Left ventricle myocardium inferior (tissue), 1 donor: ENCODE measurements around the gene CES4A. TPM values are rescaled to one million over a fixed set of nuclear protein-coding genes. Genes with fewer than 3 reads are reported as not detected.
A peak's percentile ranks its signal among the peaks of the same experiment; 100 is the strongest.

Source experiments
- DNase-seq: peaks from one replicate; pipeline ENCODE4 v3.0.0-alpha.2; 2020
- H3K27ac ChIP-seq: fragments of 200-600 bp; replicated peaks from 2 replicates; pipeline ENCODE4 v1.8.0; 2021
- H3K27me3 ChIP-seq: fragments of 200-600 bp; 2 replicates; pipeline ENCODE4 v1.8.0; 2021; ENCODE audit warnings: low read depth
- H3K36me3 ChIP-seq: fragments of 200-600 bp; 2 replicates; pipeline ENCODE4 v1.8.0; 2021
- H3K4me1 ChIP-seq: fragments of 200-600 bp; 2 replicates; pipeline ENCODE4 v1.8.0; 2021
- H3K4me3 ChIP-seq: fragments of 200-600 bp; 2 replicates; pipeline ENCODE4 v1.8.0; 2021; ENCODE audit warnings: mild to moderate bottlenecking, moderate library complexity
- H3K9me3 ChIP-seq: fragments of 200-600 bp; replicated peaks from 2 replicates; pipeline ENCODE4 v1.8.0; 2021
- intact Hi-C: fragments of 100-400 bp; cut with micrococcal nuclease; formaldehyde crosslinking; loops from one replicate; pipeline ENCODE4 v1.11.0; 2022
- total RNA-seq: library from RNA; stranded (reverse); fragmentation: NEBNext Ultra II Directional; extraction: Animal tissue kit (Norgen Biotek cat#: 25700); gene quantifications from one replicate; pipeline ENCODE4 v1.2.1, GENCODE V29; 2021
- TF ChIP-seq, protein P1 (sequence below): fragments of 200-600 bp; IDR thresholded peaks from 2 replicates; pipeline ENCODE4 v1.8.0; 2021; ENCODE audit warnings: antibody characterized with exemption, mild to moderate bottlenecking, borderline replicate concordance
- donor health status: DM: no; HTN: yes; CAD: no; lungs with severe emphysema.

The CES4A gene
- total RNA-seq, 1 donor from 2014 or later: 11.0 TPM

- peaks cover 28% of the 10 kb centered on the region for H3K27me3 ChIP-seq
- intact Hi-C loops: no loop called here
- H3K4me1 ChIP-seq: peaks cover 28% of the 10 kb centered on the region
- H3K36me3 ChIP-seq: peaks cover 11% of the 10 kb centered on the region
- H3K9me3 ChIP-seq: peaks cover 7% of the 10 kb centered on the region
- TF ChIP-seq, protein P1, sequence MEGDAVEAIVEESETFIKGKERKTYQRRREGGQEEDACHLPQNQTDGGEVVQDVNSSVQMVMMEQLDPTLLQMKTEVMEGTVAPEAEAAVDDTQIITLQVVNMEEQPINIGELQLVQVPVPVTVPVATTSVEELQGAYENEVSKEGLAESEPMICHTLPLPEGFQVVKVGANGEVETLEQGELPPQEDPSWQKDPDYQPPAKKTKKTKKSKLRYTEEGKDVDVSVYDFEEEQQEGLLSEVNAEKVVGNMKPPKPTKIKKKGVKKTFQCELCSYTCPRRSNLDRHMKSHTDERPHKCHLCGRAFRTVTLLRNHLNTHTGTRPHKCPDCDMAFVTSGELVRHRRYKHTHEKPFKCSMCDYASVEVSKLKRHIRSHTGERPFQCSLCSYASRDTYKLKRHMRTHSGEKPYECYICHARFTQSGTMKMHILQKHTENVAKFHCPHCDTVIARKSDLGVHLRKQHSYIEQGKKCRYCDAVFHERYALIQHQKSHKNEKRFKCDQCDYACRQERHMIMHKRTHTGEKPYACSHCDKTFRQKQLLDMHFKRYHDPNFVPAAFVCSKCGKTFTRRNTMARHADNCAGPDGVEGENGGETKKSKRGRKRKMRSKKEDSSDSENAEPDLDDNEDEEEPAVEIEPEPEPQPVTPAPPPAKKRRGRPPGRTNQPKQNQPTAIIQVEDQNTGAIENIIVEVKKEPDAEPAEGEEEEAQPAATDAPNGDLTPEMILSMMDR: no peak
- no peak for DNase-seq
- no peak overlapping the region for H3K27ac ChIP-seq
- peak overlapping the region; percentile 67 for H3K4me3 ChIP-seq
Observed at GRCh38 chr16:66948134-66948836, 40.1 kb upstream of the CES4A start.

DNA sequence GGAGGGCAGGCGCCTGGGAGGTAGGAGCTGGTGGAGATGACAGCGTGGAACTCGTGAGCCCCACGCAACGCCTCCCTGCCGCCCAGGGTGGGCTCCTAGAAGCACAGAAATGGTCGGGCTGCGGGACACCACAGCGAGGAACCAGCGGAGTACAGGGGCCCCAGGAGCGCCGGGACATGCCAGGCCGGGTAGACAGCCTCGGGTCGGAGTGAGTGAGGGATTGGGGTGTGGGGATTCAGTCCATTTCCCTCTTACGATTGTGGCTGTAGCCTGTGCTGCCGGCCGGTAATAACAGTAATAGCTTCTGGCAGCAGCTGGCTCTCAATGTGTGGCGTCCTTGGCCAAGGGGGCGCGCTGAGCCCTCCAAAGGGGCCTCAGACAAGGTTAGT lies 39.6 kb upstream of the CES4A start:
- TF ChIP-seq, protein P1: no peak
- no peak overlapping the region for H3K27ac ChIP-seq
- intact Hi-C loops: no loop called here
- H3K36me3 ChIP-seq: peaks cover 5% of the 10 kb centered on the region
- DNase-seq: no peak
- peaks cover 7% of the 10 kb centered on the region for H3K9me3 ChIP-seq
- peaks cover 34% of the 10 kb centered on the region for H3K27me3 ChIP-seq
- H3K4me3 ChIP-seq: peak overlapping the region; percentile 67
- H3K4me1 ChIP-seq: peaks cover 28% of the 10 kb centered on the region

DNA sequence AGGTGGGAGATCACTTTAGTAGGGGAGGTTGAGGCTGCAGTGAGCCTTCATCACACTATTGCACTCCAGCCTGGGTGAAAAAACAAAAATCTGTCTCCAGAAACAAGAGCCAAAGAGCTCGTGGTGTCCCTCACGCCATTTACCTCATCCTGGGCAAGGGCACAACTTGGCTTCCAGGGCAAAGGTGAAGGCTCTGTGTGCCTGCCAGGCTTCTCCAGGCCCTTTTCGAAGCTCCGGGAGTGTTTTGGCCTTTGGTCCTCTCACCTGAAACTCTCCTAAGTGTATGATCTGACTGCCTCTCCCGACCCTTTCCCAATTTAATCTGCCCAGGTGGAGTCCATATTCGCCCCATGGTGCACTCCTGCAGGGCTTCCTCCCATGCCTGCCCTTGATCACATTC lies 38.9 kb upstream of the CES4A start:
- Histone ChIP-seq H3K36me3 (no peaks in the 10 kb centered on the region), H3K9me3 (peaks cover 7% of the 10 kb centered on the region), H3K4me3 (peak overlapping the region; percentile 67), H3K4me1 (peaks cover 28% of the 10 kb centered on the region), H3K27me3 (peaks cover 34% of the 10 kb centered on the region), H3K27ac (no peak overlapping the region)
- intact Hi-C loops: no loop called here
- TF ChIP-seq, protein P1: no peak
- no peak for DNase-seq

DNA sequence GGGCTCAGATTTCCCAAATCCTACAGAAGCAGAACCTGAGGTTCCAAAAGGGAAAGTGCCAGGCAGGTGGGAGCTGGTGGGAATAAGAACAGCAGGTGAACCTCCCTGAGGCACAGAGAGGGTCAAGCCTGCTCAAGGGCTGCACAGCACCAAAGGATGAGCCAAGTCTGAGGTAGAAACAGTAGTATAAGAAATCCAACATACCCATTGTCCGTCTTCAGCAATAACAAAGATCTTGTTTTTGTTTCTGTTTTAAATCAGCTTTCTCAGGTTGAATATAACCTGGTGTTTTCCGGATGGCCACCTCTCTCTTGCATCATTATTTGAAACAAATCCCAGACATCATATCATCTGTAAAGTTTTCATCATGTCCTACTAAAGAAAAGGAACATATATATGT lies 38.0 kb upstream of the CES4A start:
- no peaks in the 10 kb centered on the region for H3K36me3 ChIP-seq
- intact Hi-C loops: no loop called here
- H3K4me3 ChIP-seq: no peak overlapping the region
- H3K4me1 ChIP-seq: peaks cover 28% of the 10 kb centered on the region
- no peak overlapping the region for H3K27ac ChIP-seq
- TF ChIP-seq, protein P1: no peak
- DNase-seq: no peak
- peaks cover 34% of the 10 kb centered on the region for H3K27me3 ChIP-seq
- peaks cover 7% of the 10 kb centered on the region for H3K9me3 ChIP-seq

DNA sequence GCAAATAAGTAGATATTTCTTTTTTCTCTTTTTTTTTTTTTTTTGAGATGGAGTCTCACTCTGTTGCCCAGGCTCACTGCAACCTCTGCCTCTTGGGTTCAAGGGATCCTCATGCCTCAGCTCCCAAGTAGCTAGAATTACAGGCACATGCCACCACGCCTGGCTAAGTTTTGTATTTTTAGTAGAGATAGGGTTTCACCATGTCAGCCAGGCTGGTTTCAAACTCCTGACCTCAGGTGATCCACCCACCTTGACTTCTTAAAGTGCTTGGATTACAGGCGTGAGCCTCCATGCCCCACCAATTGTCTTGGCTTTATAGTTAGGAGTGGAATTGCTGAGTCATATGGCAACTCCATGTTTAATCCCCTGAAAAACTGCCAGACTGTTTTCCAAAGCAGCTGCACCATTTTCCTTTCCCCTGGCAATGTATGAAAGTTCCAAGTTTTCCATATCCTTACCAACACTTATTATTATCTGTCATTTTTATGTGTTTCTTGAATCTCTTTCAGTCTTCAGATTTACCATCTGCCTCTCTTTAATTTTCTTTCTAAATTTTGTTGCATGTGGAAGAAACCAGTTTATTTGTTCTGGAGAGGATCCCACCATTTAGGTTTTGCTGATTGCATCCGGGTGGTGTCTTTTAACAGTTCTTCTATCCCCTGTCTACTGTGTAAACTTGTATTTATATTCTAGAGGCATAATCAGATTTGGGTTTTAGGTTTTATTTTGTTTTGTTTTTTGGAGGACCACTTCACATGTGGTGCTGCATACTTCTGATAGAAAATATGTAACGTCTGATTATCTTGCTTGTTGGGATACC lies 37.2 kb upstream of the CES4A start:
- no peak overlapping the region for H3K4me3 ChIP-seq
- H3K27me3 ChIP-seq: peaks cover 34% of the 10 kb centered on the region
- peaks cover 28% of the 10 kb centered on the region for H3K4me1 ChIP-seq
- DNase-seq: no peak
- TF ChIP-seq, protein P1: no peak
- H3K36me3 ChIP-seq: no peaks in the 10 kb centered on the region
- H3K9me3 ChIP-seq: peaks cover 7% of the 10 kb centered on the region
- no peak overlapping the region for H3K27ac ChIP-seq
- intact Hi-C loops: no loop called here
